BLaER1 (cell line): ENCODE results near the gene WDR72.

Experiments
- H3K27ac ChIP-seq: shearing (Covaris generic); formaldehyde crosslinking; 2 replicates; pipeline ENCODE4 v1.8.1; 2022
- H3K27me3 ChIP-seq: shearing (Covaris generic); formaldehyde crosslinking; 2 replicates; pipeline ENCODE4 v1.8.1; 2022
- H3K36me3 ChIP-seq: shearing (Covaris generic); formaldehyde crosslinking; 2 replicates; pipeline ENCODE4 v1.8.1; 2022
- H3K4me1 ChIP-seq: shearing (Covaris generic); formaldehyde crosslinking; 2 replicates; pipeline ENCODE4 v1.8.1; 2022
- H3K4me2 ChIP-seq: shearing (Covaris generic); formaldehyde crosslinking; 2 replicates; pipeline ENCODE4 v1.8.1; 2022
- H3K4me3 ChIP-seq: shearing (Covaris generic); formaldehyde crosslinking; 2 replicates; pipeline ENCODE4 v1.8.1; 2022
- H3K9ac ChIP-seq: shearing (Covaris generic); formaldehyde crosslinking; 2 replicates; pipeline ENCODE4 v1.8.1; 2022
- H3K9me3 ChIP-seq: shearing (Covaris generic); formaldehyde crosslinking; 2 replicates; pipeline ENCODE4 v1.8.1; 2022
- H4K20me1 ChIP-seq: shearing (Covaris generic); formaldehyde crosslinking; 2 replicates; pipeline ENCODE4 v1.8.1; 2022
- Cebpa-rat ChIP-seq: shearing (Covaris generic); IDR thresholded peaks from 2 replicates; pipeline ENCODE4 v1.8.1; 2022

WDR72 gene

DNA sequence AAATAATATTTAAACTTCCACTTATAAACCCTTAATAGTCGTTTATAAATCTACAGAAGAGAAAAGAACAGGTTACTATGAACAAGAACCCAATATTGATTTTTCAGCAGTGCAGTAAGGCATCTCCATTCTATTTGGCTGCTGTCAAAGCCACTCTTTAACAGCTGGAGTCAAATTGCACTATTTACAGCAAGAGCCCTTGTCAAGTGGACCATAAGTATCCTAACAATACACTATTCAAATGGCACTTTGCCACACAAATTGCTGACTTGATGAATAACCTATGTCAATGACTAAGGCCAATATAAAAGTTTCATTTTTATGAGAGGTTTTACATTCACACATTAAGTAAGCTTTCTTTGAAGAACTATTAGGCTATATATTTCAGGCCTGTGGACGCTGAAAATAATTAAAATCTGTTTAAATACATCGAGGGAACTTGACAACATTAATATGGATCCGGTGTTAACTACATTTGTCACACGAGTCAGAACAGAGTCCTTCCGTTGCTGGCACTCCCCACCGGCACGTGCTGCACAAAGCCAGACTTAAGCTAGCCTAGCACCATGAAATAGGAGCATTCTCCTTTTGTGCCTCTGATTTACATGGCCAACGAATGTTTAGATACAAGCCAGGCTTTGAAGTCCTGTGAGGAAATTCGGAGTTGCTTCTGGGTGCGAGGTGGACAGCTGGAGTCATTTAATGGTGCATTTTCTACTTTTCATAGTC is 100.5 kb downstream of the WDR72 start:
- Histone ChIP-seq H3K9me3 (no peaks in the 10 kb centered on the region), H3K4me3 (no peak overlapping the region), H3K4me1 (no peaks in the 10 kb centered on the region), H3K4me2 (no peak overlapping the region), H4K20me1 (no peaks in the 10 kb centered on the region), H3K27me3 (no peaks in the 10 kb centered on the region), H3K27ac (no peak overlapping the region), H3K36me3 (no peaks in the 10 kb centered on the region), H3K9ac (no peak overlapping the region)
- TF ChIP-seq Cebpa-rat, result no peak

DNA sequence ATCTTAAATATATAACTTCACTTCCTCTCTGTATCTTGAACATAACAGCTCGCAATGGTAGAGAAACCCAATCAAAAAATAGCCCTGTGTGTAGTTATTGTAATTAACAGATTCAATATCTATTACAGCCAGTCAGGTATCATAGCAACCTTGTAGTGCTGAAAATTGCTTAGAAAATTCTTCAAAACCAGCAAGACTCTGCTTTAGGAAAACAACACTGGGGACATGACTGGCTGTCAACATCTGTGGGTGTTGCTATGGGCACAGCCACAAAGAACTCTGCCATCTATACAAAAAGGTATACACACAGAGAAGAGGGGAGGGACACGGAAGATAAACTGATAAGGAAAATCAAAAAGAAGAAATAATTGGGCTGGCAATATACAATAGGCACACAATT is 101.2 kb downstream of the WDR72 start:
- no peaks in the 10 kb centered on the region for H3K36me3 ChIP-seq
- H3K9ac ChIP-seq, result no peak overlapping the region
- H3K27me3 ChIP-seq, result no peaks in the 10 kb centered on the region
- H3K4me3 ChIP-seq, result no peak overlapping the region
- no peaks in the 10 kb centered on the region for H3K4me1 ChIP-seq
- TF ChIP-seq Cebpa-rat, result no peak
- H3K9me3 ChIP-seq, result no peaks in the 10 kb centered on the region
- H3K27ac ChIP-seq, result no peak overlapping the region
- no peak overlapping the region for H3K4me2 ChIP-seq
- H4K20me1 ChIP-seq, result no peaks in the 10 kb centered on the region

DNA sequence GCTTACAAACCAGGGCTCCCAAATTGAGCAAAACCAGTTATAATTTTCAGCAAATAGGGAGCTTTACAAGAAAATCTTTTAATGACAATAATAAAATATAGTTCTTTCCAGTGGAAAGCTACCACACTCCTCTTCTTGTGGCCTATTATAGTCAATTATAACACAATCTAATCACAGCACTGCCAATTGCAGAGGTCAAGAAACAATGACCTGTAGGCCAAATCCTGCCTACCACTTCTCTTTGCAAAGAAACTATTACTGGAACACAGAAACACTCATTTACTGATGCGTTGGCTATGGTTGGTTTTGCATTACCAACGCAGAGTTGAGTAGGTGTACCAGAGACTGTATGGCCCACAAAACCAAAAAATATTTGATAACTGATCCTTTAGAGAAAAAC is 110.5 kb downstream of the WDR72 start:
- Histone ChIP-seq H3K4me3 (no peak overlapping the region), H3K9ac (no peak overlapping the region), H3K4me1 (no peaks in the 10 kb centered on the region), H3K27me3 (no peaks in the 10 kb centered on the region), H3K36me3 (no peaks in the 10 kb centered on the region), H3K9me3 (no peaks in the 10 kb centered on the region), H4K20me1 (no peaks in the 10 kb centered on the region), H3K27ac (no peak overlapping the region), H3K4me2 (no peak overlapping the region)
- TF ChIP-seq Cebpa-rat, result no peak

DNA sequence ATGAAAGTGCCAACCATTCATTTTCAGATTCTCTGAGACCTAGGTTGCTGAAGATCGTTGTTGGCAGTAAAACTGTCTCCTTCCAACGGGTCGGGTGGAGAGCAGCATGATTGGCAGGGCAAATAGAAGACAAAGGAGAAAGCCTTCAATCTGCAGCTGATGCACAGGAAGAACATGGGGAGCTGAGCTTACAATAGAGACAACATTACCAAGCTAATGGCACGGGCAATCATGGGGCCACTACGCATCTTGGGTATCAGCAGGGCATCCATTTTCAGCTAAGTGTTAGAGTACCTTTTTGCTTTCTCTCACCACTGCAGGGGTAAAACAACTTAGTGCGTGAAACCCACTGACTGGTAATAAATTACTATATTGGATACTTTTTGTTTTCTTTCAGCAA is 114.8 kb downstream of the WDR72 start:
- no peak for TF ChIP-seq Cebpa-rat
- Histone ChIP-seq H3K4me1 (no peaks in the 10 kb centered on the region), H3K4me2 (no peak overlapping the region), H3K9ac (no peak overlapping the region), H4K20me1 (no peaks in the 10 kb centered on the region), H3K27ac (no peak overlapping the region), H3K4me3 (no peak overlapping the region), H3K27me3 (no peaks in the 10 kb centered on the region), H3K9me3 (no peaks in the 10 kb centered on the region), H3K36me3 (no peaks in the 10 kb centered on the region)

DNA sequence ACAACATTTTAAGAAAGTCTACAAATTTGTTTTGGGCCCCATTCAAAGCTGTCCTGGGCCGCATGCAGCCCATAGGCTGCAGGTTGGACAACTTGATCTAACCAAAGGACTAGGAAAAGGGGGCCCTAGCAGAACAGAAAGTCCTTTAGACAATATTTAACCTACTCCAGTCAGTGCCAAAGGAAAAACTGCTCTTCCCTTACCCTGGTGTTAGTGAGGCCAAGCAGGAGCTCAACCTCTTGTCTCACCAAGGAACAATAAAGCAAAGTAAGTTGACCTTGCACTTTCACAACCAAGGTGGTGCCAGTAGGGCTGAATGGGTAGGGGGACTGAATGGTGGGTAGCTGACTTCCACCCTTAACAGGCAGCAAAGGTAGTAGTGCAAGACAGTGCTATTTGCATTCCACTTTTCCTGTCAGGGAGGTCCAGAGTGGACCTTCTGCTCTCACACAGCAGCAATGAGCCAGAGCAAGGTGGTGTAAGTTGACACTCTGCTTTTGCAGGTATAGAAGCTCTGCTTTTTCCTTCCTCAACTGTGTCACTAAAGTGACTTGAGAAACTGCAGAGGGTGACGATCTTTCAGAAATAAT is 124.9 kb downstream of the WDR72 start:
- Histone ChIP-seq H3K27ac (no peak overlapping the region), H4K20me1 (no peaks in the 10 kb centered on the region), H3K4me1 (peaks cover 12% of the 10 kb centered on the region), H3K4me3 (no peak overlapping the region), H3K27me3 (no peaks in the 10 kb centered on the region), H3K9me3 (peaks cover 32% of the 10 kb centered on the region), H3K9ac (no peak overlapping the region), H3K36me3 (no peaks in the 10 kb centered on the region), H3K4me2 (no peak overlapping the region)
- TF ChIP-seq Cebpa-rat, result no peak

DNA sequence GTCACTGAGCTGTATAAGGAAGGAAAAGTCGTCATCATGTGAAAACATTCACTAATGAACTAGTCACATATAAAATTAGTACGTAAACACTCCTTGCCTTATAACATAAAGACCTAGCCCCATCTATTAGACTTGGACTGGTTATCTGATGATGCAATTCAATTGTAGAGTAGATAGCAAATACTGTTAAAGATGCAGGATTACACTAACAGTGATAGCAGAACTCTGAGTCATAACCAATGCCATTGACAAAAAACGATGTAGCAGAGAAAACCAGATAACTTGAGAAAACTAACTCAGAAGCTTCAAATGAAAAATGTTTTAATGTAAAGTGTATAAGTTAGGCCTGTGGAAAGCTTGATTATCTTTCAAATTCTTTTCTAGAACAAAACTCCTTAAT is 132.2 kb downstream of the WDR72 start:
- no peaks in the 10 kb centered on the region for H3K4me1 ChIP-seq
- H3K4me3 ChIP-seq, result no peak overlapping the region
- H3K36me3 ChIP-seq, result no peaks in the 10 kb centered on the region
- TF ChIP-seq Cebpa-rat, result no peak
- no peaks in the 10 kb centered on the region for H3K27me3 ChIP-seq
- H3K9ac ChIP-seq, result no peak overlapping the region
- no peaks in the 10 kb centered on the region for H4K20me1 ChIP-seq
- no peak overlapping the region for H3K27ac ChIP-seq
- H3K4me2 ChIP-seq, result no peak overlapping the region
- H3K9me3 ChIP-seq, result peaks cover 17% of the 10 kb centered on the region

DNA sequence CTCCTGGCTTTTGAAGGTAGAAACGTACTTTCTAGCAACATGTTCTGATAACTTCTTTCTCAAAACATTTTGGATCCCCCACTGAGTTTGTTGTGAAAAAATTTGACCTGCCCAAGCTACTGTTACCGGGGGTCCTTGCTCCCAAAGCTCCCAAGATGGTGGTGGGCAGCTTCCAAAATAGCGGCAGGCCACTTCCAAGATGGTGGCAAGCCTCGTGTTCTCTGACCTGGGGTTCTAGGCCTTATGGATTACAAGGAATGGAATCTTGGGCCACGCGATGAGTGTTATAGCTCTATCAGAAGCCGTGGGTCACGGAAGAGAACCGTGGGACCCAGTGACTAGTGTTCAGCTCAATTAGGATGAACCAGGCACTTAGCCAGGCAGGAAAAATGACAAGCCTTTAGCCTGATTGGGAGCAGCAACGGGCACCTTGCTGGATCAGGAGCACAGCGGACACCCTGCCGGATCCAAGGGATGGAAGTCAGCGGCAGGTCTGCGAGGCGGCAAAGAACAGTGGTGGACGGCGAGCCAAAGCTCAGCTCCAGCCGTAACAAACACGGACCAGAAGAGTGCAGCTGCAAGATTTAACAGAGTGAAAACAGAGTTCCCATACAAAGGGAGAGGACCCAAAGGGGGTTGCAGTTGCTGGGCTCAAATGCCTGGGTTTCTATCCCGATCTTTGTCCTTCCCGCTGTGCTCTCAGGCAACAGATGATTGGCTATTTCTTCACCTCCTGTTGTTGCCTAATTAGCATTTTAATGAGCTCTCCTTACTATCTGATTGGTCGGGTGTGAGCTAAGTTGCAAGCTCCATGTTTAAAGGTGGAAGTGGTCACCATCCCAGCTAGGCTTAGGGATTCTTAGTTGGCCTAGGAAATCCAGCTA is 133.3 kb downstream of the WDR72 start:
- Histone ChIP-seq H3K4me3 (no peak overlapping the region), H4K20me1 (no peaks in the 10 kb centered on the region), H3K36me3 (no peaks in the 10 kb centered on the region), H3K4me1 (no peaks in the 10 kb centered on the region), H3K27me3 (no peaks in the 10 kb centered on the region), H3K4me2 (no peak overlapping the region), H3K9ac (no peak overlapping the region), H3K9me3 (peaks cover 6% of the 10 kb centered on the region), H3K27ac (no peak overlapping the region)
- TF ChIP-seq Cebpa-rat, result no peak

DNA sequence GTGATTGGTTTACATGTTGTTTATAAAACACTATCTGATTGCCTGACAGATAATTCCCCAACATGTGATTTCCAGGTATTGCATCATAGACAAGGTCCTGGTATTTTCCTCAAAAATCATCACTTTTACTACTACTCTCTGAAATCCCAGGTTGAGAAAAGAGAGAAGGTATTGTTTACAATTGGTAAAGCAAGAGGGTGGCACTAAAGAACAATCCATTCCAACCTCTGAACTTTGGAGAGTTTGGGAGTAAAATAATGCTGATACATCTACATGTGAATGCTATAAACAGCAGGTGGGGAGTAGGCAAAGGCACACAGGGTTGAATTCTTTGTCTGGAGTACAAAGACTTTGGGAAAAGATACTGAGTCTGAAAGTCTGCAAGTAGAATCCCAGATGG is 134.2 kb downstream of the WDR72 start:
- H3K36me3 ChIP-seq, result no peaks in the 10 kb centered on the region
- no peak overlapping the region for H3K27ac ChIP-seq
- H3K4me1 ChIP-seq, result no peaks in the 10 kb centered on the region
- H4K20me1 ChIP-seq, result no peaks in the 10 kb centered on the region
- no peak overlapping the region for H3K9ac ChIP-seq
- no peaks in the 10 kb centered on the region for H3K27me3 ChIP-seq
- no peaks in the 10 kb centered on the region for H3K9me3 ChIP-seq
- TF ChIP-seq Cebpa-rat, result no peak
- no peak overlapping the region for H3K4me2 ChIP-seq
- no peak overlapping the region for H3K4me3 ChIP-seq

DNA sequence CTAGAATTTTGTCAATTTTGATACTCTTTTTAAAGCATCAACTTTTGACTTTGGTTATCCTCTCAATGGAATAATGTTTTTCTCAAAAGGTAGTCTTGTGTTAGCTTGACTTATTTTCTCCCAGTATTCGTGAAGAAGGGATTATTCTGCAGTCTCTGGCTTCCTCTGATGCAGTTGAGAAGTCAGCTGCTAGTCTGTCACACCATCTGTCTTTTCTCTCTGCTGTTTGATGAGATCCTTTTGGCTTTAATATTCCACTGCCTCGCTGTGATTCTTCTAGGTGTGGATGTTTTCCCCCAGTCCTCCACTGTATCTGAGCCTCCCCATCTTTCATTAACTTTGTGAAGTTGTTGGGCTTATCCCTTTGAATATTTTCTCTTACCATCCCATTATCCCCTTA is 141.0 kb downstream of the WDR72 start:
- Histone ChIP-seq H3K36me3 (no peaks in the 10 kb centered on the region), H3K27me3 (no peaks in the 10 kb centered on the region), H3K4me1 (no peaks in the 10 kb centered on the region), H4K20me1 (no peaks in the 10 kb centered on the region), H3K27ac (no peak overlapping the region), H3K9me3 (no peaks in the 10 kb centered on the region), H3K9ac (no peak overlapping the region), H3K4me3 (no peak overlapping the region), H3K4me2 (no peak overlapping the region)
- no peak for TF ChIP-seq Cebpa-rat
